CD4-positive, alpha-beta T cell treated with Interleukin-4 for 4 hours (primary cell): ENCODE results near the gene HBB.

Source experiments
- DNase-seq: peaks from one replicate; pipeline ENCODE4 v3.0.0-alpha.2; 2020

Gene HBB

DNA sequence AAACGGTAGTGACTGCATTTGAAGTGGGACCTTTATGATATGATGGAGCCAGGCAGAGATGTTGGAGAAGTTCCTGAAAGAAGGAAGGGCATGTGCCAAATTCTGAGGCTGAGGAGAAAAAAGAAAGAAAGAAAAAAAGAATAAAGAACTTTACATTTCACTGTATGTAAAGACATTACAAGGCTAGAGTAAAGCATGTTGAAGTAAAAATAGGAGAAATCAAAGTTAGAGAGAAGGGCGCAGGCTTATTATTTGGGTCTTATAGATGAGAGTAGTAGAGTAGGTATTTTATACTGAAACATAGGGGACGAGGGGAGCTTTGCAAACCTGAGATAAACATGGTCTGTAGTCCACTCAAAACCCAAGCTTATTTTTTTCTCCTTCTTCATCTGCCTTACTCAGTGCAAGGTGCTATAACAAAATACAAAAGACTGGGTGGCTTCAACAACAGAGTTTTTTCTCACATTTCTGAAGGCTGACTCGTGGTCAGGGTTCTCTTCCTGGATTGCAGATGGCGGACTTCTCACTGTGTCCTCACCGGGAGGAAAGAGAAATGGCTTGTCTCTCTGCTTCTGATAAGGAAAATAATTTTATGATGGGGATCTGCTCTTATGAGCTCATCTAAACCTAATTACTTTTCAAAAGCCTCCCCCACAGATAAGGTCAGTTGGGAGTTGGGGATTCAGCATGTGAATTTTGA lies 20.1 kb upstream of the HBB start:
- DNase-seq = no peak

DNA sequence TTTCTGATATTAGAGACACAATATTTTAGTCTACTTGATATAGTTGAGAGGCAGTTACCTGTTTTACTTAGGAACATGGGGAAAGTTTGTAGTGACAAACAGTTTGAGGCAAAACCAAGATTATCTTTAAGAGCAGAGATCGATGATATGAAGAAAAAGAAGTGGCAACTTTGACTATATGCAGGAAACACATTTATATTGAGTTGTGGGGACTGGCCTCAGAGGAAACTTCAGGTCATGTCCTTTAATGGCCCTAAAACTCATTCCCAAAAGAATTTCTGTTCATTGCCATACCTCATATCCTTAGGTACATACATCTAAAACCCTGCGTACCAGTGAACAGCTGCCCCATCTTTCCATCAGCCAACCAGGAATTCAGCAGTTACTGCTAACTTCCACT lies 18.3 kb upstream of the HBB start:
- DNase-seq = no peak

DNA sequence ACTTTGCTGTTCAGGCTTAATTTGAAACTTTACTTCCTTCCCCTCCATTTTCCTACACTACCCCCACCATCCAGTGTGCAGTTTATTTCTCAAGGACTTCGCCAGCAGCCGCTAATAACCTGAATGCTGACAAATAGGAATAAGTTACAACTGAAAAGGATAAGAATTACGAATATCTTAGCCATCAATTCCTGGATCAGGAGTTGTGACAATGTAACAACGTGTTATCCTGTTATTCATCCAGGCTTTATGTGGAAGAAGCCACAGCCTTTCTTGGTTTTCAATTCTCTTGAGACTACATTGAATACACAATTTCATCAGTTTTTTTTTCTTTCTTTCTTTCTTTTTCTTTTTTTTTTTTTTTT lies 16.9 kb upstream of the HBB start:
- no peak for DNase-seq

- DNase-seq = no peak
Measured at GRCh38 chr11:5242933-5243815, 16.3 kb upstream of the HBB start.

DNA sequence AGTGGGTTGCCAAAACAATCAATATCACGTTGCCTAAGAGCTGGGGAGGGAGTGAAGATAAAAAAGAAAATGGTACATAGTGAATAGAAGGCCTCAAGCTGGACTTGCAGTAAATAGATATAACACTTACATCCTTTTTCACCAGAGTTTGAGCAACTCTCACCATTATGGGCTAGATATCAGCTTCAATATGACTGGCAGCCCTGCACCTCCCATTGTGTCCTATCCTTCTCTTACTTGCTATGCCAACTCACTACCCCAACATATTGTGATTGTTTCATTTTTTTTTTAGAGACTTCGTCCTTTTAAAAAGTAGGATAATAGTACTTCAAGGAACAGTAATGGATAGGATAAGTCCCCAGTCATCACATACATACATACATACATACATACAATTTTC lies 15.3 kb upstream of the HBB start:
- DNase-seq = no peak

DNA sequence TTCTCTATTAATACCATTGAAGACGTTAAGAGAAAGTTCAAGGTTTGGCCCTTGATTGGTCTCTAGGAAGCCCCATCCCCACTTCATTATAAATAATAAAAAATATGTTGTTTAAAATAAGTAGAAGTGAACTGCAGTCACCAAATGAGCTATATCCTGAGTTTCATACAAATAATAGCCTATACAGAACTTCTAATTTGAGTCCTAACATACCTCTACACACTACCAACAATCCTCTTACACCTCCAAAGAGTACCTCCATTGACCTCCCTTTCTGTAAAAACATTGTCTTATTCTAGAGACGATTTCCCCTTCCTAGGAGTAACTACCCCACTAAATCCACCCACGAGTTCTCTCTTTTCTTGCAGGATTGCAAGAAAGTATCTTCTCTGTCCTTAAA lies 14.6 kb upstream of the HBB start:
- DNase-seq = no peak

DNA sequence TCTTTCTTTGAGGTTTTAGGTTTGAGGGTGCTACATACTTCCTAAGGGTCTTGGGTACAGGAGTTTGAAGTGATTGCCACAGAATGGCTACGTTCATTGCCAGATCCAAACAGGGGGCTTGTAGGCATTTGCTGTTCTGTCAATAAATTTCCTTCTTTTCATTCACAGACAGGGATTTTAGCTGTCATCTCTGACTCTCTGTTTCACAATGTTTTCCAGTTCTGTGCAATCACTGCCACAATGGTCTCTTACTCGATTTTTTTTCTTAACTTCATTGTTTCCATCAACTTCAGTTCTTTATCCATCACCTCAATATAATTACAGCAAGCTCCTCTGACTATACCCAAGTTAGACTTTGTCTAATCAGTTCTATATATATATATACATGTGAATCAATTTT lies 13.6 kb upstream of the HBB start:
- no peak for DNase-seq

DNA sequence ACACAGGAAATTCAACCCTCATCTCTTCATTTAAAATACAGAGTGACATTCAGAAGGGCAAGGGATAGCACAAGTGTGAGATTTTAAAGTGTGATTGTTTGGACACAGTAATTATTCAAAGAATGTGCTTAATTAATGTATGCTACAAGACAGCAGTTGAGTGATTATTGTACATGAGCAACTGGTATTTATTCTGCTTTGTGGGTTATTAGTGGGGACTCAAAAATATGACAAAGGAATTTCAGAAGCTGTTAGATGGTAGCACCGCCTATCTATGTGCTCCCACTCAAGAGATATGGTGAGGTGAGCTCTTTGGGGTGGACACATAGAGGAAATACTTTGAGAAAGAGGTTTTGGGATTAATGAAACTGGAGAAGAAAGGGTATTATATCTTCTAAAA lies 13.2 kb upstream of the HBB start:
- no peak for DNase-seq

DNA sequence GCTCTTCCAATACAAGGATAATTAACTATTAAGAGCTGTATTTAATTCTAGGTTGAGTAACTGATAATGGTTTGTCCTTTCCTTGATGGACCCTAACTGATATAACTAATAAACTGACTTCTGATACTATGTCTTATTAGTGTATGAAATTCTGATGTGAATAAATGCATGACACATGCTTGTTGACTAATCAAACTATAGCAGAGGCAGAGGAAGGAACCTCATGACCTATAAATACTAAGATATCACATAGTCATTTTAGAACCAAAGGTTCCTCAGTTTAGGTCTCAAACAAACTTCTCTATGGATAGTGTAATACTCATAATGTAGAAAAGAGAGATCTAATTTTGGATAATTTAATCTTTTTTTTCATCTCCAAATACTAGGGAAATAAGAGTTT lies 12.2 kb upstream of the HBB start:
- no peak for DNase-seq

DNA sequence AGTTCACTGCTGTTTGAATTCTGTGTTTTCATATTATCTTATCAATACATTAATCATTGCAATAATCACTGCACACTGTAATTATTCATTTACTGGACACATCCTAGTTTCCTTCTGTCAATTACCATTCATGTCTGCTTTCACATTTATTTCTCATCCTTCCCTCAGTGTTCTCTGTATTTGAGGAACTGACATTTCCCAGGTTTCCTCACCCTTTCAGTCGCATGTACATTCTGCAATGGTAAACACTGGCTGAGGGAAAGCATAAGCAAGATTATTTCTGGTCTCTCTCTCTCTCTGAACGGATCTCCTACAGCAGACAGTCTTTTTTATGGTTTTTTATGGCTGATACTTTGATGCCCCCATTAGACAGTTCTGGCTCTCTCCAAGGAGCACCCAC lies 11.6 kb upstream of the HBB start:
- no peak for DNase-seq

DNA sequence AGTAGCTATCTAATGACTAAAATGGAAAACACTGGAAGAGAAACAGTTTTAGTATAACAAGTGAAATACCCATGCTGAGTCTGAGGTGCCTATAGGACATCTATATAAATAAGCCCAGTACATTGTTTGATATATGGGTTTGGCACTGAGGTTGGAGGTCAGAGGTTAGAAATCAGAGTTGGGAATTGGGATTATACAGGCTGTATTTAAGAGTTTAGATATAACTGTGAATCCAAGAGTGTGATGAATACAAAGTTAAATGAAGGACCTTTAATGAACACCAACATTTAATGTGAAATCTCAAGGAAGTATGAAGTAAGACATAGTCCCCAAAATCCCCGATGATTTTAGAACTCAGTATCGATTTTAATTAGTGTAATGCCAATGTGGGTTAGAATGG lies 10.5 kb upstream of the HBB start:
- DNase-seq = no peak

GRCh38 chr11:5235364-5236095 lies 8.7 kb upstream of the HBB start:
- DNase-seq = no peak

DNA sequence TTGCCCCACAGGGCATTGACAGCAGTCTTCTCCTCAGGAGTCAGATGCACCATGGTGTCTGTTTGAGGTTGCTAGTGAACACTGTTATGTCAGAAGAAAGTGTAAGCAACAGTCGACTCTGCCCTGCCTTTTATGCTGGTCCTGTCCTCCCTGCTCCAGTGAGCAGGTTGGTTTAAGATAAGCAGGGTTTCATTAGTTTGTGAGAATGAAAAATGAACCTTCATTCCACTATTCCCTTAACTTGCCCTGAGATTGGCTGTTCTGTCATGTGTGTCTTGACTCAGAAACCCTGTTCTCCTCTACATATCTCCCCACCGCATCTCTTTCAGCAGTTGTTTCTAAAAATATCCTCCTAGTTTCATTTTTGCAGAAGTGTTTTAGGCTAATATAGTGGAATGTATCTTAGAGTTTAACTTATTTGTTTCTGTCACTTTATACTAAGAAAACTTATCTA lies 7.5 kb upstream of the HBB start, which contains the start of gene HBD:
Gene HBD, minus strand, starts transcription at position 103 of the 454 bp plus-strand sequence. Its CDS starts 50 bp downstream, at position 53.
- DNase-seq = no peak

- DNase-seq = no peak
Measured at GRCh38 chr11:5233307-5233706, 6.4 kb upstream of the HBB start.

GRCh38 chr11:5232821-5233220 lies 6.0 kb upstream of the HBB start:
- no peak for DNase-seq

DNA sequence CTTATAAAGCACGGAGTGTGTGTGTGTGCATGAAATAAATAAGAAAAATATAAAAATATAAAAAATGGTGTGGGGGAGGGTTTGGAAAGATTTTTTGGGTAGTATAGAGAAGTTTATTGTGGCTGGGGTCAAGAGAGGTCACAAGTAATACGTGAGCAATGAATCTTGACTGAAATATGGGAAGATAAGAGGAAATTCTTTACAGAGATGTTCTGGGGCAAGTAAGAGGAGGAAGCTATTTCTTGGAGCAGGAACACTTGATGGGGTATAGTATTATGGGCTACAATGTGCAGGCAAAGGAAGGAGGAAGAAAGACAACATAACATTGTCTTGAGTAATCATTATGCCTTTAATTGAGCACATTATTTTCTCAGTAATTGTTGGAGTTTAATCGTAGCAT lies 5.3 kb upstream of the HBB start:
- DNase-seq = no peak

DNA sequence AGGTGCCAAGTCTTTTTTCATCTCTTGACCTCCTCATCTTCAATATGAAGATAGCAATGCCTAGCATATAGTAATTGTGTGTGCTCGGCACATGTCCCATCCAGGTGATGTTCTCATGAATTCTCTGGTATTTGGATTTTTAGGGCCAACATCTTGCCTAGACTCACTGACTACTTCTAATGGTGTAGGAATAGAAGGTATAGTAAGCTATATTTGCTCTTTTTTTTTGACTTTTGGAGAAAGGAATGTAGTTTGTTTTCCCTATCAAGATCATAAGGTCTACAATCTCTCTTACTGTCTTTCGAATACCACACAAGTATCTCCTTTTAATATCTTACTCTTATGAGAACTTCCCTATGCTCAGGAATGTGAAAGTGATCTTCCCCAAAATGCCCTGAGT lies 4.2 kb upstream of the HBB start:
- DNase-seq = no peak

- DNase-seq = no peak
Measured at GRCh38 chr11:5230266-5230665, 3.4 kb upstream of the HBB start.

DNA sequence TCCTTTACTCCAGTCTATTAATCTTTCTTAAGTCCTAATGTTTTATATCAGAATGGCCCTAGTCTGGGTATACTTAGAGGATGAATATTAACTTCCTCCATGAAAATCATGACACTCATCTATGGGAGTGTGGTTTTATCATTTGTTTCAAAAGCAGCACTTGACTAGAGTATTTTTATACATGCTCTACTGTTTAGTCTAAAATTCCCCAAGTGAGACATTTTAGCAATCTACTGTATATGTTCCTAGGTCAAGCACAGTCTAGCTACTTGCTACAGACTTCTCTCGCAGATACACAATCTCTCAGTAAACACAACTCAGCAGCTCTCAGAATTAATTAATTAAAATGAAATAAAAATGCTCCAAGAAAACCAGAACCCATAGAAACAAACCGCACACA lies 2.9 kb upstream of the HBB start:
- DNase-seq = no peak

GRCh38 chr11:5229356-5229755 lies 2.5 kb upstream of the HBB start:
- no peak for DNase-seq

GRCh38 chr11:5228124-5228523 lies 1.3 kb upstream of the HBB start:
- no peak for DNase-seq

GRCh38 chr11:5227681-5228080 lies 810 bp upstream of the HBB start:
- no peak for DNase-seq

- no peak for DNase-seq
Measured at GRCh38 chr11:5225480-5225871, 1.4 kb downstream of the HBB start.
